SK-N-MC (cell line): ENCODE data around the gene CALD1.

Experiments
- DNase-seq: peaks from one replicate; pipeline ENCODE4 v3.0.0-alpha.2; 2011; ENCODE audit warnings: low read depth, low spot score
- H3K27ac ChIP-seq: fragments of 200-600 bp; sonication (generic); 2 replicates; pipeline ENCODE4 v1.5.1; 2016; ENCODE audit warnings: mixed run types
- H3K36me3 ChIP-seq: fragments of 200-600 bp; sonication (generic); 2 replicates; pipeline ENCODE4 v1.6.1; 2017; ENCODE audit warnings: antibody characterized with exemption, low read length, mixed read lengths; ENCODE audit not compliant: insufficient read depth
- H3K4me3 ChIP-seq: fragments of 200-600 bp; sonication (generic); 2 replicates; pipeline ENCODE4 v1.5.1; 2016
- H3K9ac ChIP-seq: fragments of 200-600 bp; sonication (generic); 2 replicates; pipeline ENCODE4 v1.8.0; 2017; ENCODE audit warnings: mixed run types, mixed read lengths; ENCODE audit not compliant: insufficient read length
- H3K9me3 ChIP-seq: fragments of 200-600 bp; sonication (generic); 2 replicates; pipeline ENCODE4 v1.6.1; 2017; ENCODE audit warnings: low read depth, mild to moderate bottlenecking, antibody characterized with exemption, low read length, moderate library complexity, mixed read lengths
- EZH2 ChIP-seq: fragments of 200-600 bp; sonication (generic); IDR thresholded peaks from one replicate; pipeline ENCODE4 v1.6.1; 2017; ENCODE audit warnings: antibody characterized with exemption
- FOXP2 ChIP-seq: optimal IDR thresholded peaks from 2 replicates; pipeline ENCODE3; 2011; ENCODE audit warnings: mild to moderate bottlenecking, moderate library complexity; ENCODE audit not compliant: insufficient read depth; ENCODE audit errors: extremely low read length, control extremely low read depth
- POLR2AphosphoS5 ChIP-seq: IDR thresholded peaks from 2 replicates; pipeline ENCODE4 v1.6.1; 2012; ENCODE audit warnings: mild to moderate bottlenecking, low read depth, low read length, borderline replicate concordance

CALD1 gene

DNA sequence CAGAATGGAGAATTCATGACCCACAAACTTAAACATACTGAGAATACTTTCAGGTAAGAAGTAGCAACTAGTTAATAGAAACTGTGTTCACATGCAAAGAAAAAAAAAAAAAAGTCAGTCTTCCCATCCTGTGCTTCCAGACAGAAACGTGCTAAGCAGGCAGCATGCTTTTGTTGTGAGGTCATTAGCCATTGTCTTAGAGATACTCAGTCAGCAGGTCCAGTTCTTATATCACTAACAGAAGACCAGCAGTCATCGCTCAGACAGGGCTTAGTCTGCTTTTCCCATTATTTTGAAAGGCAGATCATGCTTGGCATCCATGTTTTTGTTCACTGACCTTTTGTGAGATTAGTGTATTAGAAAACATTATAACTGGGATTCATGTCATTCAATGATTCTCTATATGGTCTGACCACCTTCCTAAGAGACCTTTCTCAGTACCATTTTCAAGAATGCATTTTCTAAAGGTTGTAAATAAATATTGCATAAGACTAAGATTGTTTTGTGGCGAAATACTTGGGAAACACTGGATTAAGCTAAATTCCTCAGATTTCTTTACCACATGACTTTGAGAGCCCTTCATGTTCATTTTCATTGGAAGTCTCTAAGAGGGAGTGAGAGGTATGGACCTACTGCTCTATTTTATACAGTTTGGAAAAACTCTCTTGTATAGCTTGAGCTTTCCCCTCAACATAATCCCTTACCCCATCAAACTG, 161.9 kb downstream of the CALD1 start:
- Histone ChIP-seq H3K27ac (no peak overlapping the region), H3K9me3 (no peaks in the 10 kb centered on the region), H3K9ac (no peak overlapping the region), H3K4me3 (no peak overlapping the region), H3K36me3 (no peaks in the 10 kb centered on the region)
- TF ChIP-seq FOXP2: no peak
- DNase-seq: no peak

DNA sequence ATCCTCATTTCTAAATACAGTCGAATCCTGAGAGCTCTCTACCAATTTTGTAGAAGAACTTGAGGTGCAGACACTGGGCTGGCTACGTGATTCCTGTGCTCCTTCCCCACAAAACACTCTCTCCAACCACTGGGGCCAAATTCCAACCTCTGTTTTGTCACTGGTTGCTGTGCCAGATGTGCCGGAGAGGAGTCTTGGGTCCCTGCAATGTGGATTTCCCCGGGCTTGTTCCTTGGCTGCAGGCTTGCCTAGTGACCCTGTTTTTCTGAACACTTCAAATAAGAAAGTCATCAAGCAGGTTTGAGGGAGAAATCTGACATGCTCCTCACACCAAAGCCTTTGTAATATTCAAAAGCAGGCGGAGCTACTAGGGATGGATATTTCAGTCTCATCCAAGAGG, 162.5 kb downstream of the CALD1 start:
- Histone ChIP-seq H3K9me3 (no peaks in the 10 kb centered on the region), H3K4me3 (no peak overlapping the region), H3K9ac (no peak overlapping the region), H3K36me3 (no peaks in the 10 kb centered on the region), H3K27ac (no peak overlapping the region)
- TF ChIP-seq POLR2AphosphoS5 (no peak), EZH2 (no peak)
- DNase-seq: no peak

DNA sequence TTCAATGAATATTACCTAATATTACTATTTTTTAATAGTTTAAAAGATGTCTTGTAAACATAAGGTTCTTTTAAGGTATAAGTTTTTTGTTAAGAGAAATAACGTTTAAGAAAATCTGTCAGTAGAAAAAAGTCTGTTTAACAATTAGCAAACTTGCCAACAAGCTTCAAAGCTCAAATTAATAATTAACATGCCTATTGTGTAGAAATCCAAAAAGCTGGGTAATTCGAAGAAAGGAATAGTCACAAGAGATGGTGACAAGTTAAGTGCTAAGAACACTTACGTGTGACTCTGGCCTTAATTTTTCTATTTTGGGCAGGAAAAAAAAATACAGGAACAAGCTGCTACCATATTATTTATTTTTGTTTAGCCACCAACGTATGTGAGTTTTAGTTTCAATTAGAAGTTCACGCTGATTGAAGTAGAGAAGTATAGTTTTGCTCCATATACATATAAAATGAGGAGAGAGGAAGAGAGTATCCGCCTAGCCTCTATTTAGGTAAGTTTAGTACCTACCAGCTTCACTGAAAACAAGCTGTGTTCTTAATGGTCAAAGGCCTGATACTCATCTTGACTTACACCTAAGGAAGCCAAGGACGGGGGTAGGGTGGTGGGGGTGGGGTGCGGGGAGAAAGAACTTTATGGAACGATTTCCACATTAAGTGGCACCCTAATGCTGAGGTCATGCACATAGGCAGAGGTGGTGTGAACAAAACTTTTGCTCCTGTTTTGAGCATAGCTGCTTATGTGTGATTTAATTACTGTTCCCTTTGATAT, 163.4 kb downstream of the CALD1 start:
- Histone ChIP-seq H3K4me3 (no peak overlapping the region), H3K27ac (no peak overlapping the region), H3K36me3 (no peaks in the 10 kb centered on the region), H3K9me3 (no peaks in the 10 kb centered on the region), H3K9ac (no peak overlapping the region)
- no peak for TF ChIP-seq EZH2
- no peak for TF ChIP-seq POLR2AphosphoS5
- no peak for TF ChIP-seq FOXP2
- DNase-seq: no peak

DNA sequence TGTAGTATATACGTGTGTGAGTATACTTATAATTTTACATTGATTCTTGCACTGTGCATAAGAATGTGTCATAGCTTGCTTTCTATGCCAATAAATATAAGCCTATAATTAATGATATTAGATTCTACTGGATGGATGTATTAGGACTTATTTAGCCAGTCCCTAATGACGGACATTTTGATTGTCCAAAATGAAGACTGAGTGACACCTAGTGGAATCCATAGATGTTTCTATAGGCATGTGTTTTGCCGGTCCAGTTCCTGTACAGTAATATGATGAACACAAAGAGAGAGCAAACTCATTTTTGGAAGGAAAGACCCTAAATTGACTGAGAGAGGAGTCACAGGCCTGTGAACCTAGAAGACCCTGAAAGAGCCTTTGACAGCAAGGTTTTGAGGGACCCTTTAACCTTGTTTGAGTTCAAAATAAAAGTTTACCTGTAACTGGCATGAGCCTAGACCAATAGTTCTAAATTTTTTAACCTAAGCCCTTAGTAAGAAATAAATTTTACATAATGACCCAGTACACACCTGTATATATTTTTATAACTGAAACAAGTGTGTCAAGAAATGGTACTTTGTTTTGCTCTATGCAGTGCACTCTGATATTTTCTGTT, 164.5 kb downstream of the CALD1 start:
- TF ChIP-seq POLR2AphosphoS5 (no peak), EZH2 (no peak), FOXP2 (no peak)
- H3K9me3 ChIP-seq: no peaks in the 10 kb centered on the region
- H3K4me3 ChIP-seq: no peak overlapping the region
- no peaks in the 10 kb centered on the region for H3K36me3 ChIP-seq
- no peak overlapping the region for H3K27ac ChIP-seq
- DNase-seq: no peak
- H3K9ac ChIP-seq: no peak overlapping the region

DNA sequence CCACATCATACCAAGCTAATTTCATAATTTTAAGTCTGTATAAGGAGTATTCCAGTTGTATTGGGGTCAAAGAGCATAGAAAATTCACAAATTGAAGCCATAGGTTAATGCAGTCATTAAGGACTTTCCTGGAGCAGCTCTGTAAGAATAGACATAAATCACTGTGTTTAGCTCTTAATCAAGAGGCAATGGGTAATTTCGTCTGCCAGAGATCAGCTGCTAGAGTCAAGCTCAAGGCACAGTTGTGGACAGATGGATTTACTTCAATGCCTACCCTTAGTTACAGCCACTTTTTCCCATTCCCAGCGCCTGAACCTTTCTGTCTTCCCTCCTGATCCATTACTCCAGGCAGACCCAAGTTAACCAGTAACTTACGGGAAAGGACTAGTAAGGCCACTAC, 166.3 kb downstream of the CALD1 start:
- no peaks in the 10 kb centered on the region for H3K9me3 ChIP-seq
- no peaks in the 10 kb centered on the region for H3K36me3 ChIP-seq
- no peak overlapping the region for H3K27ac ChIP-seq
- H3K9ac ChIP-seq: no peak overlapping the region
- DNase-seq: no peak
- no peak for TF ChIP-seq EZH2
- TF ChIP-seq FOXP2: no peak
- no peak for TF ChIP-seq POLR2AphosphoS5
- no peak overlapping the region for H3K4me3 ChIP-seq

DNA sequence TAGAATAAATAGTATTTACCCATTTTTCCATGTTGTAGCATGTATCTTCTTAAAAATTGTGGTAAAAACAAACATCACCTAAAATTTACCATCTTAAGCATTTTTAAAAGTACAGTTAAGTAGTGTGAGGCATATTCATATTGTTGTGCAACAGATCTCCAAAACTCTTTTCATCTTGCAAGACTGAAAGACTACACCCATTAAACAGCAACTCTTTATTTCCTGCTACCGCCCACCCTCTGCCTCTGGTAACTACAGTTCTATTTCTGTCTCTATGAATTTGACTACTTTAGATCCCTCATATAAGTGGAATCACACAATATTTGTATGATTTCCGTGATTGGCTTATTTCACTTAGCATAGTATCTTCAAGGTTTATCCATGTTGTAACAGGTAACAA, 166.8 kb downstream of the CALD1 start:
- H3K36me3 ChIP-seq: no peaks in the 10 kb centered on the region
- no peak overlapping the region for H3K27ac ChIP-seq
- no peak for TF ChIP-seq FOXP2
- TF ChIP-seq POLR2AphosphoS5: no peak
- TF ChIP-seq EZH2: no peak
- H3K9me3 ChIP-seq: no peaks in the 10 kb centered on the region
- no peak overlapping the region for H3K9ac ChIP-seq
- no peak overlapping the region for H3K4me3 ChIP-seq
- no peak for DNase-seq

DNA sequence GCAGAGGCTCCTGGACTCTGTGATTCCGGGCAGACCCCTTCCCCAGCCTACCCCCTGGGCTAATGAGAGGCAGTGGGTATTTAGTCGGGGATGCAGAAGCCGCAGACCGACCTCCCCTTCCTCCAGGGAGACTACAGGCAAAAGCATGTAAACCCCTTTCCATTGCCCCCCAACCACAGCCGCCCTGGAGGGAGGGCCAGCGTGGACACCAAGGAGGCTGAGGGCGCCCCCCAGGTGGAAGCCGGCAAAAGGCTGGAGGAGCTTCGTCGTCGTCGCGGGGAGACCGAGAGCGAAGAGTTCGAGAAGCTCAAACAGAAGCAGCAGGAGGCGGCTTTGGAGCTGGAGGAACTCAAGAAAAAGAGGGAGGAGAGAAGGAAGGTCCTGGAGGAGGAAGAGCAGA, 167.9 kb downstream of the CALD1 start:
- no peaks in the 10 kb centered on the region for H3K9me3 ChIP-seq
- DNase-seq: no peak
- no peak overlapping the region for H3K9ac ChIP-seq
- TF ChIP-seq FOXP2 (no peak), EZH2 (no peak), POLR2AphosphoS5 (no peak)
- H3K36me3 ChIP-seq: no peaks in the 10 kb centered on the region
- H3K4me3 ChIP-seq: no peak overlapping the region
- H3K27ac ChIP-seq: no peak overlapping the region

DNA sequence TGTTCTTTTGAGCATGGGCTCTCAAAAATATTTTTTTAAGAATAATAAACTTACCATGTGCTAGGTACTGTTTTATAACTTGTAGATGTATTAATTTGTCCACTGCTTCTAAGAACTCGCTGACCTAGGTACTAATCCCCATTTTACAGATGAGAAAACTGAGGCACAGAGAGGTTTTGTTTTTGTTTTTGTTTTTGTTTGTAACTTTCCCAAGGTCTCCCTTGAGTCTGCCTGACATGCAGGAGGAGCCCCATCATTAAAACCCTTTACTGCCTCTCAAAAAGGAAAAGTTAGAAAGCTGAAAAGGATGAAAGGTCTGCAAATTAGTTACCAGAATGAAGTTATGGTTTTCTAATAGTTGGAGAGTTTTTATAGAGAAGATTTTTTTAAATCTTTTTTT, 168.4 kb downstream of the CALD1 start:
- Histone ChIP-seq H3K27ac (no peak overlapping the region), H3K9me3 (no peaks in the 10 kb centered on the region), H3K9ac (no peak overlapping the region), H3K36me3 (no peaks in the 10 kb centered on the region), H3K4me3 (no peak overlapping the region)
- TF ChIP-seq POLR2AphosphoS5 (no peak), EZH2 (no peak), FOXP2 (no peak)
- no peak for DNase-seq

DNA sequence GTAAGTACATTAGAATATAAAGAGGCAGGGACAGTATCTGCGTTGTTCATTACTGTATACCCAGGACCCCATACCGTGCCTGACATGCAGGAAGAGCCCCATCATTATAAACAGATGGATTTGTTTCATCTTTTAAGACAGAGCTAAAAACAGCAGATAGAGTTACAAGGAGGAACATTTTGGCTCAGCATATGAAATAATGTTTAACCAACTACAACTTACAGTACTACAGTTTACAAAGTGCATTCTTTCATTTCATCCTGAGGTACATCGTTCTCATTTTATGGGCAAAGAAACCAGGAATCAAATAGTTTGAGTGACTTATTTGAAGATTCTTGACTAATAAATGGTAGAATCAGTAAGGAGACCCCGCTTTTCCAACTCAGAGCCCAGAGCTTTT, 168.8 kb downstream of the CALD1 start:
- no peaks in the 10 kb centered on the region for H3K9me3 ChIP-seq
- H3K9ac ChIP-seq: no peak overlapping the region
- no peaks in the 10 kb centered on the region for H3K36me3 ChIP-seq
- no peak for DNase-seq
- H3K27ac ChIP-seq: no peak overlapping the region
- H3K4me3 ChIP-seq: no peak overlapping the region
- TF ChIP-seq POLR2AphosphoS5 (no peak), EZH2 (no peak), FOXP2 (no peak)
